ENCODE measurements around the gene TMEM151A.

GRCh38 chr11:66263785-66264184 is 27.9 kb upstream of the TMEM151A start:
- no peak for TF ChIP-seq CTCF (IDR thresholded peaks at IDR 0.05; ENCODE audit: low read length)
- no peak for TF ChIP-seq EZH2 (optimal IDR thresholded peaks at IDR 0.05; ENCODE audit: low read depth, low read length)
- TF ChIP-seq EZH2phosphoT487 (IDR thresholded peaks at IDR 0.05; ENCODE audit: low read length), result no peak
